Peyer's patch (tissue), 4 donors: ENCODE data around the gene PSAPL1. TPM values are rescaled to one million over a fixed set of nuclear protein-coding genes. Genes with fewer than 3 reads are reported as not detected.
A peak's percentile ranks its signal among the peaks of the same experiment; 100 is the strongest.

Source experiments
- DNase-seq, 3 donors: peaks; one replicate each; pipeline ENCODE4 v3.0.0-alpha.2; 2017 to 2019
- H3K27ac ChIP-seq, 4 donors: fragments of 200-600 bp; sonication (generic); one replicate each; pipeline ENCODE4 v1.5.1; 2016 to 2019
- H3K27me3 ChIP-seq, 2 donors: fragments of 200-600 bp; sonication (generic); one replicate each; pipeline ENCODE4 v1.5.1; 2019
- H3K36me3 ChIP-seq, 3 donors: fragments of 200-600 bp; sonication (generic); one replicate each; pipeline ENCODE4 v1.5.1; 2016 to 2019
- H3K4me1 ChIP-seq, 4 donors: fragments of 200-600 bp; sonication (generic); one replicate each; pipeline ENCODE4 v1.5.1; 2016 to 2019
- H3K4me3 ChIP-seq, 4 donors: fragments of 200-600 bp; sonication (generic); 1 replicate in 3 of 4; 2 replicates in 1 of 4; pipeline ENCODE4 v1.5.1; 2016 to 2019; ENCODE audit warnings: mild to moderate bottlenecking in 1 of 4
- H3K9me3 ChIP-seq, 4 donors: fragments of 200-600 bp; sonication (generic); one replicate each; pipeline ENCODE4 v1.5.1; 2016 to 2019; ENCODE audit warnings: mild to moderate bottlenecking in 1 of 4
- POLR2A ChIP-seq, 2 donors: fragments of 450-650 bp; IDR thresholded peaks; one replicate each; pipeline ENCODE4 v1.5.1; 2017; ENCODE audit warnings: antibody characterized with exemption in 2 of 2, mild to moderate bottlenecking in 2 of 2, moderate library complexity in 2 of 2
- total RNA-seq, 4 donors: library from RNA; depleted of rRNA; stranded (reverse); fragments of >200 nt; gene quantifications; one replicate each; pipeline ENCODE4 v1.1.0, GENCODE V29; 2016
- TF ChIP-seq, protein P1 (sequence below), 6 experiments: fragments of 450-650 bp in 4 of 6; fragments of 200-600 bp in 2 of 6; sonication (generic) in 1 of 6; IDR thresholded peaks; one replicate each; pipeline ENCODE4 v1.5.1; 2017 to 2019; ENCODE audit warnings: antibody characterized with exemption in 6 of 6, mild to moderate bottlenecking in 3 of 6, moderate library complexity in 1 of 6

Gene PSAPL1
- total RNA-seq, 4 donors from 2014 or later: not detected

DNA sequence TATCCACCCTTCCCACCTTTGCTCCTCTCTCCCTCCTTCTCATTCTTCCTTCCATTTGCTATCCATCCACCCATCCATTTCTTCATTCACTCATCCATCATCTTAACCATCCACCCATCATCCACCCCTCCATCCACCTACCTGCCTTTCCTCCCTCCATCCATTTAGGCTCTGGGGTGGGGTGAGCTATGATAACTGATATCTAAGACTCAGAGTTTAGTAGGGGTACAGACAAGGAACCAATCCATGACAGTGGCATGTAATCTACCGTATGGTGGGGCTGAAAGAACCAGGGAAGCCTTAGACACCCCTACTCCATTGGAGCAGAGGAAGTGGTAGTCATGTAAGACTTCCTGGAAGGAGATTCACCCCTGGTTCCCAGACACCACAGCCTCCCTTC, 23.2 kb downstream of the PSAPL1 start:
- TF ChIP-seq POLR2A (IDR thresholded peaks at IDR 0.05): no peak
- TF ChIP-seq, protein P1, sequence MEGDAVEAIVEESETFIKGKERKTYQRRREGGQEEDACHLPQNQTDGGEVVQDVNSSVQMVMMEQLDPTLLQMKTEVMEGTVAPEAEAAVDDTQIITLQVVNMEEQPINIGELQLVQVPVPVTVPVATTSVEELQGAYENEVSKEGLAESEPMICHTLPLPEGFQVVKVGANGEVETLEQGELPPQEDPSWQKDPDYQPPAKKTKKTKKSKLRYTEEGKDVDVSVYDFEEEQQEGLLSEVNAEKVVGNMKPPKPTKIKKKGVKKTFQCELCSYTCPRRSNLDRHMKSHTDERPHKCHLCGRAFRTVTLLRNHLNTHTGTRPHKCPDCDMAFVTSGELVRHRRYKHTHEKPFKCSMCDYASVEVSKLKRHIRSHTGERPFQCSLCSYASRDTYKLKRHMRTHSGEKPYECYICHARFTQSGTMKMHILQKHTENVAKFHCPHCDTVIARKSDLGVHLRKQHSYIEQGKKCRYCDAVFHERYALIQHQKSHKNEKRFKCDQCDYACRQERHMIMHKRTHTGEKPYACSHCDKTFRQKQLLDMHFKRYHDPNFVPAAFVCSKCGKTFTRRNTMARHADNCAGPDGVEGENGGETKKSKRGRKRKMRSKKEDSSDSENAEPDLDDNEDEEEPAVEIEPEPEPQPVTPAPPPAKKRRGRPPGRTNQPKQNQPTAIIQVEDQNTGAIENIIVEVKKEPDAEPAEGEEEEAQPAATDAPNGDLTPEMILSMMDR (IDR thresholded peaks at IDR 0.05): no peak
- H3K27ac ChIP-seq: no peak overlapping the region
- H3K27me3 ChIP-seq: no peaks in the 10 kb centered on the region
- H3K4me3 ChIP-seq: no peak overlapping the region
- H3K9me3 ChIP-seq: peaks cover 0 to 4% (median 0%) of the 10 kb centered on the region in 4 donors
- H3K4me1 ChIP-seq: no peaks in the 10 kb centered on the region
- no peak for DNase-seq
- no peaks in the 10 kb centered on the region for H3K36me3 ChIP-seq

DNA sequence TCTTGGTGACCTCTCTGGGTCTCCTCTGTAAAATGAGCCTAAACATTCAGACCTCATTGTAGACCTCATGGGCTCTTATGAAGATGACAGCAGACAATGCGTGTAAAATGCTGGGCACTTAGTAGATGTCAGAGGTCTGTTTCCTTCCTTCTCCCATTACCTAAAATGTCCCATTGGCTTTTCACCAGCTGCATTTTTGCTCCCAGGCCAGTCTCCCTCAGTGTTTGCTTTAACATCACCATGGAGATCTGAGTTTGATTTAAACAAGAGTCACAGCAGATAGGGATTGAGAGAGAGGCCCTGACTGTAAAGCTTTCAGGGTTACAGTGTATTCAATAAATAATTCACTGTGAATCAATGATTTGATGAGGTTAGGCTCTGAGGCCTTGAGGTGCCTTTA, 24.3 kb downstream of the PSAPL1 start:
- H3K27ac ChIP-seq: no peak overlapping the region
- peaks cover 0 to 4% (median 0%) of the 10 kb centered on the region in 4 donors for H3K9me3 ChIP-seq
- TF ChIP-seq POLR2A (IDR thresholded peaks at IDR 0.05): no peak
- TF ChIP-seq, protein P1 (IDR thresholded peaks at IDR 0.05): no peak
- DNase-seq: peak in 1 of 3 donors; percentile 13
- no peaks in the 10 kb centered on the region for H3K27me3 ChIP-seq
- no peaks in the 10 kb centered on the region for H3K4me1 ChIP-seq
- H3K36me3 ChIP-seq: no peaks in the 10 kb centered on the region
- H3K4me3 ChIP-seq: no peak overlapping the region

DNA sequence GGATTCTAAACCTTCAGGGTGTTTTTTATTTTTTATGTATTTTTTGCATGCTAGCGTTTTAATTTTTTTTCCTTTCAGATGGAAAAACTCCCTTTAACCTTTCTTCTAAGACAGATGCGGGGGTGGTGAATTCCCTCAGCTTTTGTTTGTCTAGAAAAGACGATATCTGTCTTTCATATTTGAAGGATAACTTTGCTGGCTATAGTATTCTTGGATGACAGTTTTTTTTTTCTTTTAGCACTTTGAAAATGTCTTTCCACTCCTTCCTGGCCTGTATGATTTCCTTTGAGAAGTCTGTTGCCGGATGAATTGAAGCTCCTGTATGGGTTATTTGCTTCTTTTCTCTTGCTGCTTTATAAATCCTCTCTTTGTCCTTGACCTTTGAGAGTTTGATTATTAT, 26.6 kb downstream of the PSAPL1 start:
- Histone ChIP-seq H3K36me3 (no peaks in the 10 kb centered on the region), H3K4me3 (no peak overlapping the region), H3K4me1 (no peaks in the 10 kb centered on the region), H3K27me3 (no peaks in the 10 kb centered on the region), H3K9me3 (peaks cover 0 to 4% (median 0%) of the 10 kb centered on the region in 4 donors), H3K27ac (no peak overlapping the region)
- no peak for DNase-seq
- no peak for TF ChIP-seq POLR2A (IDR thresholded peaks at IDR 0.05)
- TF ChIP-seq, protein P1 (IDR thresholded peaks at IDR 0.05): no peak

DNA sequence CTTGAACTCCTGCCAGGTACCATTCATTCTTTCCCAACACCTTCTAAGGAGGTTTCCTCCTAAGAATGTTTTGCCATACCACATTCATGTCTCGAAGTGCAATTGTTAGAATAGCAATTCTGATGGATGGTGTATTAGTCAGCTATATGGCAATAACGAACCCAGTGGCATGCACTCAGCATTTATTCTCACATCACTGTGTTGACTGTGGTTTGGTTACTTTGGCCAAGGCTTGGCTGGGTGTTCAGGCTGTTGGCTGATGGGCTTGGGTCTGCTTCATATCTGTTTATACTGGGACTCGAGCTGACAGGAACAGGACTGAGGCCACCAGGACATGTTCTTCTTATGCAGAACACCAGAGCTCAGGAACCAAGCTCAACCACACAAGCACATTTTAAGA, 31.7 kb downstream of the PSAPL1 start:
- no peaks in the 10 kb centered on the region for H3K36me3 ChIP-seq
- TF ChIP-seq, protein P1 (IDR thresholded peaks at IDR 0.05): no peak
- TF ChIP-seq POLR2A (IDR thresholded peaks at IDR 0.05): no peak
- no peaks in the 10 kb centered on the region for H3K9me3 ChIP-seq
- no peak overlapping the region for H3K4me3 ChIP-seq
- no peak overlapping the region for H3K27ac ChIP-seq
- no peaks in the 10 kb centered on the region for H3K4me1 ChIP-seq
- no peak for DNase-seq
- no peaks in the 10 kb centered on the region for H3K27me3 ChIP-seq

DNA sequence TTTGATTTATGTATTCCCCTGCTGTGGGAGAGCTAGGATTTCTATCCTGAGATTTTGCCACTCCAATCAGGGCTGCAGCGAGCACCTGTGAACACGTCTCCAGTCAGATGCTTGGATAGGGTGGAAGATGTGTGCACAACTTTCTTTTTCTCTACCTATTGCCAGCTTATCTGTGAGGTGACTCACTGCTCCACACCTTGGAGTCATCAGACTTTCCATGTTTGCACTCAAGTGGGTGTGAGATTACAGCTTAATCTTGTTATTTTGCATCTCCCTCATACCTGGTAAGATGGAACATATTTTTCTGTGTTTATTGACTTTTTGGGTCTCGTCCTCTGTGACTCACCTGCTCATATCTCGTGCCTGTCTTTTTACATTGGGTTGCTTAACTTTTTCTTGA, 32.2 kb downstream of the PSAPL1 start:
- H3K4me1 ChIP-seq: no peaks in the 10 kb centered on the region
- TF ChIP-seq, protein P1 (IDR thresholded peaks at IDR 0.05): no peak
- TF ChIP-seq POLR2A (IDR thresholded peaks at IDR 0.05): no peak
- DNase-seq: no peak
- H3K36me3 ChIP-seq: no peaks in the 10 kb centered on the region
- no peak overlapping the region for H3K4me3 ChIP-seq
- no peak overlapping the region for H3K27ac ChIP-seq
- no peaks in the 10 kb centered on the region for H3K27me3 ChIP-seq
- no peaks in the 10 kb centered on the region for H3K9me3 ChIP-seq

DNA sequence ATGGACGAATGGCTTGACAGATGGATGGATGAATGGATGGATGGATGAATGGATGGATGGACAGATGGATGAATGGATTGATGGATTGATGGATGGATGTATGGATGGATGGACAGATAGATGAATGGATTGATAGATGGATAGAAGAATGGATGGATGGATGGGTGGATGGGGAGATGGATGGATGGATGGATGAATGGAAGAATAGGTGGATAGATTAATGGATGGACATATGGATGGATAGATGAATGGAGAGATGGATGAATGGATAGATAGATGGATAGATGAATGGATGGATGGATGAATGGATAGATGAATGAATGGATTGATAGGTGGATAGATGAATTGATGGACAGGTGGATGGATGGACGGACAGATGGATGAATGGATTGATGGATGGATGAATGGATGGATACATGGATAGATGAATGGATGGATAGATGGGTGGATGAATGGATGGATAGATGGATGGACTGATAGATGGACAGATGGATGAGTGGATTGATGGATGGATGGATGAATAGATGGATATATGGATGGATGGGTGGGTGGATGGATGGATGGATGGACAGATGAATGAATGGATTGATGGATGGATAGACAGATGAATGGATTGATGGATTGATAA, 33.9 kb downstream of the PSAPL1 start:
- H3K4me1 ChIP-seq: no peaks in the 10 kb centered on the region
- H3K4me3 ChIP-seq: no peak overlapping the region
- H3K27ac ChIP-seq: no peak overlapping the region
- TF ChIP-seq, protein P1 (IDR thresholded peaks at IDR 0.05): no peak
- TF ChIP-seq POLR2A (IDR thresholded peaks at IDR 0.05): no peak
- no peak for DNase-seq
- H3K36me3 ChIP-seq: no peaks in the 10 kb centered on the region
- no peaks in the 10 kb centered on the region for H3K27me3 ChIP-seq
- no peaks in the 10 kb centered on the region for H3K9me3 ChIP-seq
